Thoracic aorta (tissue), 2 donors: ENCODE data around the gene RNF135. TPM values are rescaled to one million over a fixed set of nuclear protein-coding genes. Genes with fewer than 3 reads are reported as not detected.
"Not testable (repeated sequence)": the region's sequence is repeated elsewhere in the genome, so short reads cannot be mapped to it uniquely, and the experiment has no call there.

ENCODE experiments used
- ATAC-seq: fragments of 150-250 bp; one replicate; pipeline ENCODE4 v1.8.0; 2017; ENCODE audit warnings: low read depth; ENCODE audit not compliant: insufficient number of reproducible peaks, low FRiP score
- DNase-seq: peaks from one replicate; pipeline ENCODE4 v3.0.0-alpha.2; 2020; ENCODE audit warnings: low spot score
- H3K27ac ChIP-seq, 2 donors: fragments of 200-600 bp; sonication (generic); 1 replicate in 1 of 2; 2 replicates in 1 of 2; pipeline ENCODE4 v1.5.1; 2016; ENCODE audit warnings: mild to moderate bottlenecking in 2 of 2, moderate library complexity in 2 of 2
- H3K27me3 ChIP-seq: fragments of 200-600 bp; sonication (generic); replicated peaks from 2 replicates; pipeline ENCODE4 v1.6.0; 2016; ENCODE audit warnings: mild to moderate bottlenecking; ENCODE audit not compliant: insufficient read depth
- H3K36me3 ChIP-seq: fragments of 200-600 bp; sonication (generic); one replicate; pipeline ENCODE4 v1.5.1; 2016
- H3K4me1 ChIP-seq, 2 donors: fragments of 200-600 bp; sonication (generic); 1 replicate in 1 of 2; 2 replicates in 1 of 2; pipeline versions ENCODE4 v1.5.1 to v1.6.0; 2016; ENCODE audit warnings: low read depth in 2 of 2, mild to moderate bottlenecking in 1 of 2; ENCODE audit not compliant: control insufficient read depth in 1 of 2
- H3K4me3 ChIP-seq: fragments of 200-600 bp; sonication (generic); 2 replicates; pipeline ENCODE4 v1.5.1; 2016; ENCODE audit warnings: mild to moderate bottlenecking
- H3K9me3 ChIP-seq: fragments of 200-600 bp; sonication (generic); 2 replicates; pipeline ENCODE4 v1.5.1; 2016
- total RNA-seq, 2 donors: library from RNA; depleted of rRNA; stranded (reverse); fragments of >200 nt; gene quantifications; one replicate each; pipeline versions ENCODE4 v1.1.0 to v1.2.3, GENCODE V29; 2016
- TF ChIP-seq, protein P1 (sequence below): fragments of 200-600 bp; sonication (generic); IDR thresholded peaks from one replicate; pipeline ENCODE4 v1.5.1; 2019; ENCODE audit warnings: antibody characterized with exemption

The RNF135 gene
- total RNA-seq, 2 donors from 2014 or later, result 37.7 to 45.8 TPM

DNA sequence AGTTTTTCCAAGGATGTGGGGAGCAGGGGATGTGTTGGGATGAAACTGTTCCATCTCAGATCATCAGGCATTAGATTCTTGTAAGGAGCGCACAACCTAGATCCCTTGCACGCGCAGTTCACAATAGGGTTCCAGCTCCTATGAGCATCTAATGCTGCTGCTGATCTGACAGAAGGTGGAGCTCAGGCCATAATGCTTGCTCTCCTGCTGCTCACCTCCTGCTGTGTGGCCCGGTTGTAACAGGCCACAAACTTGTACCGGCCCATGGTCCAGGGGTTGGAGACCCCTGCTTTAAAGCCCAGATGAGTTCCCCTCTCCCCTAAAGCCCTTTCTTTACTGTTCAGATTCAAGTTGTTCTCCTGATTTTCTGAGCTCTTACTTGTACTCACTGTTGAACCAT is 44.8 kb downstream of the RNF135 start:
- H3K9me3 ChIP-seq, result no peaks in the 10 kb centered on the region
- TF ChIP-seq, protein P1, sequence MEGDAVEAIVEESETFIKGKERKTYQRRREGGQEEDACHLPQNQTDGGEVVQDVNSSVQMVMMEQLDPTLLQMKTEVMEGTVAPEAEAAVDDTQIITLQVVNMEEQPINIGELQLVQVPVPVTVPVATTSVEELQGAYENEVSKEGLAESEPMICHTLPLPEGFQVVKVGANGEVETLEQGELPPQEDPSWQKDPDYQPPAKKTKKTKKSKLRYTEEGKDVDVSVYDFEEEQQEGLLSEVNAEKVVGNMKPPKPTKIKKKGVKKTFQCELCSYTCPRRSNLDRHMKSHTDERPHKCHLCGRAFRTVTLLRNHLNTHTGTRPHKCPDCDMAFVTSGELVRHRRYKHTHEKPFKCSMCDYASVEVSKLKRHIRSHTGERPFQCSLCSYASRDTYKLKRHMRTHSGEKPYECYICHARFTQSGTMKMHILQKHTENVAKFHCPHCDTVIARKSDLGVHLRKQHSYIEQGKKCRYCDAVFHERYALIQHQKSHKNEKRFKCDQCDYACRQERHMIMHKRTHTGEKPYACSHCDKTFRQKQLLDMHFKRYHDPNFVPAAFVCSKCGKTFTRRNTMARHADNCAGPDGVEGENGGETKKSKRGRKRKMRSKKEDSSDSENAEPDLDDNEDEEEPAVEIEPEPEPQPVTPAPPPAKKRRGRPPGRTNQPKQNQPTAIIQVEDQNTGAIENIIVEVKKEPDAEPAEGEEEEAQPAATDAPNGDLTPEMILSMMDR, result no peak
- H3K4me1 ChIP-seq, result peaks cover 3 to 35% of the 10 kb centered on the region in 2 donors
- no peak overlapping the region for H3K27ac ChIP-seq
- ATAC-seq, result no peak
- DNase-seq, result no peak
- H3K36me3 ChIP-seq, result no peaks in the 10 kb centered on the region
- no peaks in the 10 kb centered on the region for H3K27me3 ChIP-seq
- H3K4me3 ChIP-seq, result no peak overlapping the region

DNA sequence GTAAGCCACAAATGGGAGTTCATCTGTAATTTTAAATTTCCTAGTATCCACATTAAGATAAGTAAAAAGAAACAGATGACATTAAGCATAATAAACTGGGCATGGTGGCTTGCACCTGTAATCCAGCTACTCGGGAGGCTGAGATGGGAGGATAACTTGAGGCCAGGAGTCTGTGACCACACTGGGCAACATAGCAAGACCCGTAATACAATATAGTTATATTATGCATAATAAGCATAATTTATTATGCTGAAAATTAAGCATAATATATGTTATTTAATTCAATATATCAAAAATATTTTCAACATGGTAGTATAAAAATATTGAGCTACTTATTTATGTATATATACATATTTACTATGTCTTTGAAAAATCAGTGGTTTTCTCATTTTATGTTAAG is 48.2 kb downstream of the RNF135 start:
- Histone ChIP-seq H3K9me3 (no peaks in the 10 kb centered on the region), H3K27me3 (no peaks in the 10 kb centered on the region), H3K27ac (no peak overlapping the region), H3K4me1 (peaks cover 0 to 16% of the 10 kb centered on the region in 2 donors), H3K36me3 (no peaks in the 10 kb centered on the region), H3K4me3 (no peak overlapping the region)
- DNase-seq (no peak), ATAC-seq (no peak)
- TF ChIP-seq, protein P1, result no peak

DNA sequence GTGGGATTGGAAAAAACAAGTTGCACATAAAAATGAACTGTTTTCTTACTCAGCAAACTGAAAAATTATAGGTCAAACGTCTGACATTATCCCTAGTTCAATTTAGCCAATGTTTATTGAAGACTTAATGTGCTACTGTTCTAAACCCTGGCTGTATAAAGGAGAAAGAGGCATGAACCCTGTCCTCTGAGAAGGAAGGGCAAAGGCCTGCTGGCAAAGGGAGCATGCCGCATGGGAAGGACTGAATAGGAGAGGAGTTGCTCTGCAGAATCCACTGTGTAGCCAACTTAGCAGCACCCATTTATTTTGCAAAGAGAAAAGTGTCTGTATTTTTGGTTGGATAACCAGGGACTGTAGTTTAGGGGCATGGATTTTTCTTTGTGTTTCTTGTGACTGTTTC is 52.3 kb downstream of the RNF135 start:
- H3K4me3 ChIP-seq, H3K27ac ChIP-seq, H3K4me1 ChIP-seq, H3K36me3 ChIP-seq, ATAC-seq, DNase-seq, H3K27me3 ChIP-seq, H3K9me3 ChIP-seq: not testable (repeated sequence)

DNA sequence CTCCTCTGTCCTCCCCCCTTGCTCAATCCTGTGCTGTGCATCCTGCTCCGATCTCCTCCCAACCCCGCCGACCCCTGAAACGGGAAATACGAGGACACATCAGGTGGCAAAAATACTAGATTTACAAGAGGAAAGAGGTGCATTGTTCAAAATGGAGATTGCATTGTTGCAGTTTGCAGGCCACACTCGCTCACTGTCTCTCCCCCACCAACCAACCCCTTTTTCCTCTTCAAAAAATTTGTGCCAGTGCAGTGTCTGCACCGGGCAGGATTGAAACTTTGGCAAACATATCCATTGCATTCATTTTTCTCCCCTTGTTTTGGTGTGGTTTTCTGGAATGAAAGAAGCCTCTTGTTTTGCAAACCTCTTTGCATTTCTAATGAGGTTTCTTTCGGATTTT is 61.0 kb downstream of the RNF135 start:
- TF ChIP-seq, protein P1, result no peak
- Histone ChIP-seq H3K4me1 (no peaks in the 10 kb centered on the region), H3K4me3 (no peak overlapping the region), H3K36me3 (no peaks in the 10 kb centered on the region), H3K27me3 (no peaks in the 10 kb centered on the region), H3K27ac (no peak overlapping the region), H3K9me3 (no peaks in the 10 kb centered on the region)
- DNase-seq, result no peak
- no peak for ATAC-seq

DNA sequence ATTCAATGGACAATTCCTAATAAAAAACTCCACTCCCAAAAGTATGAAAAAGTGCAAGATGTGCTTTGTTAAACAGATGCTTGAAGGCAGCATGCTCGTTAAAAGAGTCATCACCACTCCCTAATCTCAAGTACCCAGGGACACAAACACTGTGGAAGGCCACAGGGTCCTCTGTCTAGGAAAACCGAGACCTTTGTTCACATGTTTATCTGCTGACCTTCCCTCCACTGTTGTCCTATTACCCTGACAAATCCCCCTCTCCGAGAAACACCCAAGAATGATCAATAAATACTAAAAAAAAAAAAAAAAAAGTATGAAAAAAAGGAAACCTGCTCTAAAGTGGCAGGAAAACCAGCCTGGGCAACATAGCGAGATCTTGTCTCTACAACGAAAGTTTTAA is 64.8 kb downstream of the RNF135 start:
- not testable (repeated sequence) for H3K4me1 ChIP-seq, H3K27me3 ChIP-seq, H3K36me3 ChIP-seq, DNase-seq, H3K4me3 ChIP-seq, ATAC-seq, H3K27ac ChIP-seq, H3K9me3 ChIP-seq

DNA sequence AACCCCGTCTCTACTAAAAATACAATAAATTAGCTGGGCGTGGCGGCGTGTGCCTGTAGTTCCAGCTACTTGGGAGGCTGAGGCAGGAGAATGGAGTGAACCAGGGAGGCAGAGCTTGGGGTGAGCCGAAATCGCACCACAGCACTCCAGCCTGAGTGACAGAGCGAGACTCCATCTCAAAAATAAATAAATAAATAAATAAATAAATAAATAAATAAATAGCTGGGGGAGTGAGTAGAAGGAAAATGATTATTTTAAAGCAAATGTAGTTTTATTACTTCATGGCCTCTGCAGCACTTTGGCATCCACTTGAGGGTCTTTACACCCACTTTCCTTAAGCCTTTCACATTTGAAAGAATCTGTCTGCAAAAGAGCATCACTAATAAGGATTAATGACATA is 70.0 kb downstream of the RNF135 start:
- ATAC-seq, DNase-seq, H3K27ac ChIP-seq, H3K4me3 ChIP-seq, H3K27me3 ChIP-seq, H3K9me3 ChIP-seq, H3K36me3 ChIP-seq, H3K4me1 ChIP-seq: not testable (repeated sequence)

DNA sequence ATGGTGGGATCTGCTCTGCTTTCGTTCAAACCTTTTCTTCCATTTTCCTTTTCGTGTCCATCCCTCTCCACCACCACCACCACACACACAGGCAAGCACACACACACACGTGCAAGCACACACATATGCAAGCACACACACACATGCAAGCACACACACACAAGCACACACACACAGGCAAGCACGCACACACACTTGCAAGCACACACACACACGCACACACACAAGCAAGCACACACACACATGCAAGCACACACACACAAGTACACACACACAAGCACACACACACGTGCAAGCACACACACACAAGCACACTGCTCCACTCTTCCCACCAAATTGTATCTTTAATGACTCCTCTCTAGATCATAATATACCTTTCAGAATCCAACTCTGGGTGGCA is 71.5 kb downstream of the RNF135 start:
- ATAC-seq, DNase-seq, H3K27ac ChIP-seq, H3K27me3 ChIP-seq, H3K9me3 ChIP-seq, H3K4me1 ChIP-seq, H3K4me3 ChIP-seq, H3K36me3 ChIP-seq: not testable (repeated sequence)

DNA sequence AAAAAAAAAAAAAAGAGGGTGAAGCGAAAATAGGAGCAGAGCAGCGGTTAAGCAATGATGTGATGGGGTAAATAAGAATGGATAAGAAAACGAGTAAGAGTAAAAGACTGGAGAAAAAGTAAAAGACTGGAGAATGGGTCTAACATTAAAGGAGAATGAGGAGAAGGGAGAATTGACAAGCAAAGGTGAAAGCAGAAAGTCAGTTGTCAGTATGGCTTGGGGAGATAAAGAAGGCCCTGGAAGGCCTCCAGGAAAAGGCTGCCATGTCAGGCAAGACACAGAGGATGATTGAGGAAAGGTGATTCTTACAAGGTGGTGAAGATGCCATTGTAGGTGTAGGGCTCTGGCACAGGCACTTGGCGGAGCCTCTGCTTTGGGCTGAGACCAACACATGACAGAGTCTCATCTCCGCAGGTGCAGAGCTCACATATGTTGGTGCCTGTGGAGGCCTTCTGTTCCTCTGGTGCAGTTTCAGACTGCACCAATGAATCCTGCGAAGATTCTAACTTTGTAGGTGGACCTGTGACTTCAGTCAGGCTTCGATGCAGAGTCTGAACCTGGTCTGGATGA is 76.1 kb downstream of the RNF135 start:
- H3K27me3 ChIP-seq, H3K4me3 ChIP-seq, H3K36me3 ChIP-seq, H3K27ac ChIP-seq, H3K4me1 ChIP-seq, DNase-seq, H3K9me3 ChIP-seq, ATAC-seq: not testable (repeated sequence)
